H7 (cell line): ENCODE data around the gene SMIM28. TPM values are rescaled to one million over a fixed set of nuclear protein-coding genes. Genes with fewer than 3 reads are reported as not detected.
"Not testable (repeated sequence)": the region's sequence is repeated elsewhere in the genome, so short reads cannot be mapped to it uniquely, and the experiment has no call there.

Experiments used
- DNase-seq: peaks from one replicate; pipeline ENCODE4 v3.0.0; 2012
- H3K27me3 ChIP-seq: 2 replicates; pipeline ENCODE4 v1.6.0; 2011; ENCODE audit warnings: mild to moderate bottlenecking, low read length; ENCODE audit not compliant: control insufficient read depth, insufficient read depth
- H3K36me3 ChIP-seq: replicated peaks from 2 replicates; pipeline ENCODE4 v1.5.1; 2011; ENCODE audit warnings: low read length; ENCODE audit not compliant: control insufficient read depth, insufficient read depth
- H3K4me3 ChIP-seq: 2 replicates; pipeline ENCODE4 v1.5.1; 2011; ENCODE audit warnings: low read depth, mild to moderate bottlenecking, control low read depth, low read length, moderate library complexity; ENCODE audit not compliant: insufficient read depth
- total RNA-seq: library from RNA; depleted of rRNA; stranded (reverse); fragments of >200 nt; shearing (Covaris generic); gene quantifications from 2 replicates; pipeline ENCODE4 v1.2.3, GENCODE V29; 2014; rRNA removed

SMIM28 gene
- total RNA-seq, 1 experiment from 2014 or later, result 0.35 TPM

DNA sequence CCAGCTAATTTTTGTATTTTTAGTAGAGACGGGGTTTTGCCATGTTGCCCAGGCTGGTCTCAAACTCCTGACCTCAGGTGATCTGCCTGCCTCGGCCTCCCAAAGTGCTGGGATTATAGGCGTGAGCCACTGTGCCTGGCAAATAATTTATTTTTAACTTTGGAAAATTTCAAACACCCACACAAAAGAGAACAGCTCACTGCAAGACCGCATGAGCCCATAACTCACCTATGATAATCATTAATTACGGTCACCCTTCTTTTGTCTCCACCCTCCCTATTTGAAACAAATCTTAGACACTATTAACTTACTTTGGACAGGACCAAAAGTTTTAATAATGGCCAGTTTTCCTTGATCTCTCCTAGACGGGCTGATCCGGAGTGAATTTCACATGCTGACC is 47.6 kb downstream of the SMIM28 start:
- DNase-seq, H3K36me3 ChIP-seq, H3K27me3 ChIP-seq, H3K4me3 ChIP-seq: not testable (repeated sequence)

DNA sequence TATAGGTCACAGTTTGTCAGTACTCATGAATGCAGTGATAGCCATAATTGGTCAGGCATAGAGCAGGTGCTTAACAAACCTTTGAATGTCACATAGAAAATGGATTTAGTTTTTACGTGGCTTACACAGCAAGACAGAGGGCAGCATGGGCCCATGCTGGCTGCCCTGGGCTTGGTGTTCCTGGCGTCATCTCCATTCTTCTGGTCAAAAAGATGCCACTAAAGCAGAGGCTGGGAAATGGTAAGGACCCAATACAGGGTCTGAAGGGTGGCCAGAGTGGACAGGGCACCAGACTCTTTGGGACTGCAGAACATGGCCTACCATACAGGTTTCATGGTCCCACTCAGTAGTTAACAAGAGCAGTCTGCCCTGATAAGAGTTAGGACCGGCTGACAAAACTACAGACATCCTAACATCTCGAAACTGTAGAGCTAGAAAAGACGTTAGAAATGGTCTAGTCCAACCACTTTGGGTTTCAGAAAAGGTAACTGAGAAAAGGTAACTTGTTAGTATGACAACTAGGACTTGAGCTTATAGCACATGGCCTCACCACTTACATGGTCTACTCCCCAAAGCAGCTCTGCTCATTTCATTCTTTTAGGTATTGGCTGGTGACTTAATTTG is 48.9 kb downstream of the SMIM28 start:
- Histone ChIP-seq H3K36me3 (no peaks in the 10 kb centered on the region; the same call in 1 of the 2 replicates), H3K27me3 (no peaks in the 10 kb centered on the region), H3K4me3 (no peak overlapping the region)
- DNase-seq, result no peak

DNA sequence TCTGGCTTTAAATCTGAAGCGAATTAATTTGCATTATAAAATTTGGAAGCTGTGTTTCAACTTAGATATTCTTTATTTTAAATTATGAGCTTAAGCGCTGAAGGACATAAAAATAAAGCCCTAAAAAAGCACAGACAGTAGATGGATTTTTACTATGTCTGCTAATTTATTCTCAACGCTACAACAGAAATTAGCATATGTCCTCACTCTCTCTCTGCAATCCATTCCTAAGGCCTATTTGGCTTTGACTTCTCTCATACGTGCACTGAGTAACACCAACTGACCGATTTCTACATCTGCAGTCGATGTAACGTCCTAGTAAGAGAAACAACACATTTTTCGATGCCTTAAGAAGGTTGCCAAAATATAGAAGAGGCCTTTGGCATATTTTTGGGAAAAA is 50.0 kb downstream of the SMIM28 start:
- Histone ChIP-seq H3K4me3 (no peak overlapping the region), H3K27me3 (no peaks in the 10 kb centered on the region), H3K36me3 (no peaks in the 10 kb centered on the region; the same call in 1 of the 2 replicates)
- DNase-seq, result no peak

DNA sequence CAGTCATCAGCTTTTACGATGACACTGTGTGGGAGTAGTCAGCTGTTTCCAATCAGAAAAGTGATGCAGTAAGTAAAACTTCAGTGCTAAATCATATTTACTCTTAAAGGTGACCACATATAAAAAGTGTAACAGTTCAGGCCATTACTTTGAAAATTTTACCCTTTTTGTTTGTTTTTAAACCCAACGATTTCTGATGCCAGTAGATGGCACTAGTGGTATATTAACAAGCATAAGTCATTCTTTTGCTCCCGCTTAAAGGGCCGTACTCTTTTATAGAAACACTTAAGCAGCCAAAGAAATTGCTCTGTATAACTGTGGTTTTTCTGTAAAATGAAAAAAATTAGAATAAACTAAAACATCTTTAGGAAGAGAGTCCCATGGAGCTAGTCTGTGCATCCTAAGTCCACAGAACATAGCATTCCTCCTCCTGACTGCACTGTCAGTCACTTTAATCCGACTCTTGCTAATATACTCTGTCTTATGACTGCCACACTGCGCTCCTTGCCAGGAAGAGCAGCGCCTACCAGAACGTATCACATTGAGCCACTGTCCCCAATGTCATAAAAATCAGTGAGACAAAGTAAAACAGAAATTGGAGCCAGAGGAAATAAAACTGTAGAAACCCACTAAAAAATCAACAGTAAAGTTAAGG is 51.4 kb downstream of the SMIM28 start:
- peaks cover 1% of the 10 kb centered on the region for H3K36me3 ChIP-seq
- no peak overlapping the region for H3K4me3 ChIP-seq
- DNase-seq, result peak; percentile 64
- no peaks in the 10 kb centered on the region for H3K27me3 ChIP-seq

DNA sequence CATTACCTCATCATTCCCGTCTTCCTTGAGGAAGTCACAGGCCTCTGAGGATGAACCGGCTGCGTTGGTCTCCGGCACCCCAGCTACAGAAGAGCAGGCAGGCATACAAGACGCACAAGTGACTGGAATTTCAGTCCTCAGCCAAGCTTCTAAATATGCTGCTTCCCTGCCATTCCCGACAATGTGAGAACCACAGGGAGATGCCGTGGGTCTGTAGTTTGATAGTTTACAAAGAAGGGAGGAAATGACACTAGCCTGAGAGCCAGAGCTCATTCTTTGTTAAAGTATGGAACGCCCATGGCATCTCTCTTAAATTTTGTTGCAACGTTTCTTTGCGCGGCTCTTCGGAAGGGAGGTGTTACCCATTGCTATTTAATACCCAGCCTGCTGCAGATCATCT is 52.1 kb downstream of the SMIM28 start:
- DNase-seq, result no peak
- Histone ChIP-seq H3K36me3 (peaks cover 1% of the 10 kb centered on the region; the same call in 1 of the 2 replicates), H3K4me3 (no peak overlapping the region), H3K27me3 (no peaks in the 10 kb centered on the region)

DNA sequence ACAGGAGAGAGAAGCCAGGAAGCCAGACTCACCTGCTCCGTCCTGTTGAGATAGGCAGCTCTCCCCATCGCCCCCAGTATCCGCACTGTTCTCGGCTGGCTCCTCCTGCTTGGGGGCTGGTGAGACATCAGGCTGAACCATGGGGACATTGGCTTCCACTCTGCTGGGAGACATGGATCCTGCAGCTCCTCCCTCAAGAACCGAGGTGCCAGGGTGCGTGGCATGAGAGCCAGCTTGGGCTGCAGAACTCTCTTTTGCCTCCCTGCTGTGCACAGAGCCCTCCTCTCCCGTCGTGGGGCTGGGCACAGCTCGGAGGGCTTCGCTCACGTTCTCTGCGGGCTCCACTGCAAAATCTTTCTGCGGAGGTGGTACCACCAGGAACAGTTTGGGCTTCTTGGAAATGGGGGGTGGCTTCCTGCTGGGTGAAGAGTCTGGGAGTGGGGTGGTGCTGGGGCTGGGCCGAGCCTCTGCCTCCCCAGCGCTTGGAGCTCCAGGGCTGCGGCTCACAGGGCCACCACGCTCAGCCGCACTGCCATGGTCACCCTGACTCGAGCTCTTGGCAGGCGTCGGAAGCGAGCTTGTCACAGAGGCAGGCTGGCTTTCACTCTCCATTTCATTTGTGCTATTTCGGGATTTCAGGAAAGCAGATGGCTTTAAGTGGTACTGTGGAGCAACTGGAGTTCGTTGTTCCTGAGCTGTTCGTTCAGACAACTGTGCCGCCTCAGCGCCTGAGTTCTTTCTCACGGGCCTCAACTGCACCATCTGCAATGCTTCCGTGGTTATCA is 52.8 kb downstream of the SMIM28 start:
- DNase-seq, result no peak
- H3K36me3 ChIP-seq, result peaks cover 1% of the 10 kb centered on the region; the same call in 1 of the 2 replicates

DNA sequence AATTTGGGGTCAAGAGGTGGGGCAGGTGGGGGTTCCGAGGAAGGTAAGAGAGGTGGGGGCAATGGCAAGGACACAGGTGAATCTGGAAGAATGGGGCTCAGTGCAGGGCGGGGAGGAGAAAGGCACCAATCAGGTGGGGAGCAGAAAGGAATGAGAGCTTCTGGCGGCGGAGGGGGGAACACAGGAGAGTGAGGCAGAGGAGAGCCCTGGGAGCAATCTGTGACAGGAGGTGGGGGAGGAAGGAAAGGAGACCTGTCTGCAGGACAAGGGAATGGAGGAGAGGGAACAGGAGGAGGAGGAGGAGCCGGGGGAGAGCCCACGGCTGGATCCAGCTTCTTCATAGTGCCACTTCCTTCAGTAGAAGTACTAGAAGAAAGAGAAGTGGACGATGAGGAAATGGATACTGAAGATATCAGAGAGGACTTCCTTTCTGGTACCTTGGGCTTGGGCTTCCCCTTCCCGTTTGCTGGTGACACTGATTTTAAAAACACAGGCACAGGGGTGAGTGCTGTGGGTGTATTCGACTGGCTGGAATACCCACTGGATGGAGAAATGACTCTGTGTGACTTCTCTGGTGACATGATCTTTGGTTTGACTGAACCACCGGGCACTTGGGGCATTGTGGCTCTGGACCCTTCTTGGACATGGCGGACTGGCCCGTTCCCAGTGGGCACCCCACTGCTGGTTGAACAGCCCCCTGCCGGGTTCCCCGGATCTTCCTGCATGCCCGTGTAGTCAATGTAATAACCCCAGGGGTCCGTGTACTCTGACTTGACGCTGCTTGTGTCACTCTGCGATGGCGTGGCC is 53.8 kb downstream of the SMIM28 start:
- H3K27me3 ChIP-seq, result no peaks in the 10 kb centered on the region
- peak; percentile 48 for DNase-seq
- H3K4me3 ChIP-seq, result no peak overlapping the region
- peaks cover 1% of the 10 kb centered on the region for H3K36me3 ChIP-seq

More for the DNA sequence above, 52.8 kb downstream of the SMIM28 start:
- no peaks in the 10 kb centered on the region for H3K27me3 ChIP-seq
- H3K4me3 ChIP-seq, result no peak overlapping the region

DNA sequence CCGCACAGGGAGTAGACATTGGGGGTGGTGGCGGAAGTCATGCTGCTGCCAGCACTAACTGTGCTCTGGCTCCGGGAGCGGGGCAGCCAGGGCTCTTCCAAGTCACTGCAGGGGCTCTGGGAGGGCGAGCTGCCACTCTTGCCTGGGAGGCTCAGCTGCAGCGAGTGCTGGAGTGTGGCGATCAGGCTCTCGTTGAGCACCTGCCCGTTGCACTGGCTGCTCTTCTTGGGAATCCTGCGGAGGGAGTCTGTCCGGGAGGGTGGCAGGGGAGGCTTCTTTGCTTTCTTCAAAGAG is 54.3 kb downstream of the SMIM28 start:
- peaks cover 1% of the 10 kb centered on the region for H3K36me3 ChIP-seq
- no peak overlapping the region for H3K4me3 ChIP-seq
- no peaks in the 10 kb centered on the region for H3K27me3 ChIP-seq
- DNase-seq, result no peak

Other genes starting within 250 kb of the SMIM28 start
- gene ARFGEF3, start 216.0 kb upstream of the SMIM28 start, total RNA-seq, result 7.0 and 11.0 TPM in 2 replicates
- not detected in 2 replicates for gene PBOV1, start 159.4 kb upstream of the SMIM28 start, total RNA-seq
- 48.1 and 60.2 TPM in 2 replicates for gene HEBP2, start 26.3 kb downstream of the SMIM28 start, total RNA-seq
- gene NHSL1, start 121.6 kb downstream of the SMIM28 start, total RNA-seq, result 13.3 and 14.8 TPM in 2 replicates